Lung (tissue), 12 donors: ENCODE results near the gene APBB3. TPM values are rescaled to one million over a fixed set of nuclear protein-coding genes. Genes with fewer than 3 reads are reported as not detected.
"Not testable (repeated sequence)": the region's sequence is repeated elsewhere in the genome, so short reads cannot be mapped to it uniquely, and the experiment has no call there.

Experiments
- ATAC-seq: fragments of 200-7000 bp; cut with Tn5 transposase; one replicate; pipeline ENCODE4 v1.9.1; 2020; ENCODE audit warnings: moderate number of reproducible peaks; ENCODE audit not compliant: insufficient read depth, low FRiP score
- DNase-seq, 3 donors: peaks; one replicate each; pipeline ENCODE4 v3.0.0-alpha.2; 2013 to 2017
- H3K27ac ChIP-seq, 2 donors: one replicate each; pipeline ENCODE4 v1.5.1; 2013; ENCODE audit warnings: mild to moderate bottlenecking in 2 of 2, moderate library complexity in 2 of 2, control low read depth in 1 of 2, inconsistent platforms in 1 of 2, low read depth in 1 of 2, low read length in 1 of 2
- H3K27me3 ChIP-seq, 3 donors: one replicate each; pipeline ENCODE4 v1.5.1; 2013; ENCODE audit warnings: low read length in 2 of 3; ENCODE audit not compliant: control insufficient read depth in 3 of 3, insufficient read depth in 3 of 3
- H3K36me3 ChIP-seq, 4 donors: one replicate each; pipeline ENCODE4 v1.5.1; 2013; ENCODE audit warnings: low read length in 4 of 4, mild to moderate bottlenecking in 1 of 4, moderate library complexity in 1 of 4; ENCODE audit not compliant: control insufficient read depth in 4 of 4, insufficient read depth in 4 of 4
- H3K4me1 ChIP-seq, 5 donors: one replicate each; pipeline ENCODE4 v1.5.1; 2013; ENCODE audit warnings: low read length in 5 of 5, mild to moderate bottlenecking in 2 of 5, moderate library complexity in 1 of 5; ENCODE audit not compliant: control insufficient read depth in 5 of 5, insufficient read depth in 5 of 5
- H3K4me3 ChIP-seq: one replicate; pipeline ENCODE4 v1.5.1; 2013; ENCODE audit warnings: mild to moderate bottlenecking, control low read depth, moderate library complexity
- H3K9ac ChIP-seq, 2 donors: one replicate each; pipeline ENCODE4 v1.5.1; 2013; ENCODE audit warnings: low read length in 2 of 2, control low read depth in 1 of 2; ENCODE audit not compliant: insufficient read depth in 1 of 2
- H3K9me3 ChIP-seq, 4 donors: one replicate each; pipeline ENCODE4 v1.5.1; 2013; ENCODE audit warnings: low read length in 3 of 4, mild to moderate bottlenecking in 1 of 4, moderate library complexity in 1 of 4; ENCODE audit not compliant: control insufficient read depth in 4 of 4, insufficient read depth in 3 of 4
- WGBS, 2 donors: extraction: QIAGEN DNeasy Blood & Tissue Kit; methylation state at CpG; one replicate each; pipeline ENCODE4 v1.1.7; 2013; 5-methylcytosine and 5-hydroxymethylcytosine counted together
- polyA plus RNA-seq, 2 donors: library from polyadenylated mRNA; stranded (reverse); fragments of 200-250 nt; gene quantifications; one replicate each; pipeline ENCODE4 v1.2.1, GENCODE V29; 2013
- total RNA-seq, 2 donors: library from RNA; depleted of rRNA in 1 of 2; stranded (reverse); fragments of >200 nt in 1 of 2; gene quantifications; one replicate each; pipeline ENCODE4 v1.2.1, GENCODE V29; 2014 to 2021
- TF ChIP-seq, protein P1 (sequence below): IDR thresholded peaks from 2 replicates; pipeline ENCODE4 v1.5.1; 2012; ENCODE audit warnings: mild to moderate bottlenecking; ENCODE audit errors: control extremely low read depth, extremely low read depth
- donor health status: control.
- donor health status: control.
- donor health status: Bipolar disorder and iron deficiency.
- donor health status: healthy.
- donor health status: DM: yes; HTN: yes; CAD: no.

The APBB3 gene
- total and polyA plus RNA-seq, 4 donors, result 24.7 to 36.1 (median 28.6) TPM

DNA sequence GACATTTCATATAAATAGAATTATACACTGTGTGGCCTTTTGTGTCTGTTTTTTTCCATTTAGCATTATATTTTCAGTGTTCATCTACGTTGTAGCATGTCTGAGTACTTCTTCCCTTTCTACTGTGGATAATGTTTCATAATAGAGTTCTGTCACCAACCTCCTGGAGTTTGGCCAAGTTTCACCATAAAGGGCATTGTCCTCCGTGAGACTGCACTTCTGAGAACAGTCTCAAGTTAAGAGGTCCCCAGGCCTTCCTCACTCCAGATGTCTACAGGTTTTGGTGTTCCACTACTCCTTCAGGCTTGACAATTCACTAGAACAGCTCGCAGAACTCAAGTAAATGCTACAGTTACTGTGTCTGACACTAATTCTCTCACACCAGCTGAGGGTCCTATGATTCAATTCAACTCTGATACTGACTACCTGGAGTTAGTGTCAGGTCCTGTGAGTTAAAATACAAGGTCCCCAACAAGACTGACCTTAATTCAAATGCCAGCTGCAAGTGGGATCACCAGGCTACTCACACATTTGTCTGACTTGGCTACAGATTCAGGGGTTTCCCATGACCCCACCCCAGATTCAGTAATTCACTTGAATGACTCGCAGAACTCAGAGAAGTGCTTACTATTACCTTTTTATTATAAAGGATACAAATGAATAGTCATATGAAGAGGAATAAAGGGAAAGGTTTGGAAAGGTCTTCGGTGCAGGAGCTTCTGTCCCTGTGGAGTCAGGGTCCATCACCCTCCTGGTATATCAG lies 31.3 kb upstream of the APBB3 start:
- Histone ChIP-seq H3K9ac (no peak overlapping the region), H3K27me3 (no peaks in the 10 kb centered on the region), H3K36me3 (no peaks in the 10 kb centered on the region), H3K9me3 (no peaks in the 10 kb centered on the region), H3K4me3 (no peak overlapping the region), H3K27ac (peak overlapping the region in 1 of 2 donors; percentile 70), H3K4me1 (peaks cover 0 to 13% (median 0%) of the 10 kb centered on the region in 5 donors)
- peak; percentile 51 for ATAC-seq
- DNase-seq, result peak in 2 of 3 donors; percentile 16 to 49
- TF ChIP-seq, protein P1, sequence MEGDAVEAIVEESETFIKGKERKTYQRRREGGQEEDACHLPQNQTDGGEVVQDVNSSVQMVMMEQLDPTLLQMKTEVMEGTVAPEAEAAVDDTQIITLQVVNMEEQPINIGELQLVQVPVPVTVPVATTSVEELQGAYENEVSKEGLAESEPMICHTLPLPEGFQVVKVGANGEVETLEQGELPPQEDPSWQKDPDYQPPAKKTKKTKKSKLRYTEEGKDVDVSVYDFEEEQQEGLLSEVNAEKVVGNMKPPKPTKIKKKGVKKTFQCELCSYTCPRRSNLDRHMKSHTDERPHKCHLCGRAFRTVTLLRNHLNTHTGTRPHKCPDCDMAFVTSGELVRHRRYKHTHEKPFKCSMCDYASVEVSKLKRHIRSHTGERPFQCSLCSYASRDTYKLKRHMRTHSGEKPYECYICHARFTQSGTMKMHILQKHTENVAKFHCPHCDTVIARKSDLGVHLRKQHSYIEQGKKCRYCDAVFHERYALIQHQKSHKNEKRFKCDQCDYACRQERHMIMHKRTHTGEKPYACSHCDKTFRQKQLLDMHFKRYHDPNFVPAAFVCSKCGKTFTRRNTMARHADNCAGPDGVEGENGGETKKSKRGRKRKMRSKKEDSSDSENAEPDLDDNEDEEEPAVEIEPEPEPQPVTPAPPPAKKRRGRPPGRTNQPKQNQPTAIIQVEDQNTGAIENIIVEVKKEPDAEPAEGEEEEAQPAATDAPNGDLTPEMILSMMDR, result no peak
- WGBS, 2 donors, result 47 to 57% methylated on average over 5 of the region's 5 CpGs

DNA sequence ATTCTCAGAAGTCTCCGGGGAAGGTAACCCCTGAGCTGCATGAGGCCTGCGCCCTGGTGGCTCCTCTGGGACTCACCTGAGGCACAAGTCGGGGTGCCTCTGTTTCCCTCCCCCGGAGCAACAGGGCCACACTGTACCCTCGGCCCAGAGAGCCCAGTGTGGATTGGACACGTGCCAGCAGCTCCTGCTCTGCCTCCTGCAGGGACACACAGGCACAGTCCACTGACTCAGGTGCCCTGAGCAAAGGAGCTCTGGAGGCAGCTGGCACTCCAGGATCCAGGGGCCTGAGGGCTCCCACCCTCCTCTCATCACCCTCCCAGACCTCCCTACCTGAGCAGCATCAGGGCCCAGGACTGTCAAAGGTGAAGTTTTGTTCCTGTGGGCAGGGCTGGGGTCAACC lies 29.8 kb upstream of the APBB3 start:
- no peak overlapping the region for H3K27ac ChIP-seq
- no peak for ATAC-seq
- 81 to 84% methylated on average over 6 of the region's 6 CpGs for WGBS, 2 donors

DNA sequence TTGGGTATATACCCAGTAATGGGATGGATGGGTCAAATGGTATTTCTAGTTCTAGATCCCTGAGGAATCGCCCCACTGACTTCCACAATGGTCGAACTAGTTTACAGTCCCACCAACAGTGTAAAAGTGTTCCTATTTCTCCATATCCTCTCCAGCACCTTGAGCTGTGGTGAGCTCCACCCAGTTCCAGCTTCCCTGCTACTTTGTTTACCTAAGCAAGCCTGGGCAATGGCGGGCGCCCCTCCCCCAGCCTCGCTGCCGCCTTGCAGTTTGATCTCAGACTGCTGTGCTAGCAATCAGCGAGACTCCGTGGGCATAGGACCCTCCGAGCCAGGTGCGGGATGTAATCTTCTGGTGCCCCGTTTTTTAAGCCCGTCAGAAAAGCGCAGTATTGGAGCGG lies 28.7 kb upstream of the APBB3 start:
- not testable (repeated sequence) for H3K4me3 ChIP-seq

More for the DNA sequence above, 29.8 kb upstream of the APBB3 start:
- Histone ChIP-seq H3K27me3 (no peaks in the 10 kb centered on the region), H3K4me3 (no peak overlapping the region), H3K4me1 (peaks cover 0 to 13% (median 7%) of the 10 kb centered on the region in 5 donors), H3K9me3 (no peaks in the 10 kb centered on the region), H3K9ac (no peak overlapping the region), H3K36me3 (no peaks in the 10 kb centered on the region)
- DNase-seq, result no peak
- TF ChIP-seq, protein P1, result no peak

DNA sequence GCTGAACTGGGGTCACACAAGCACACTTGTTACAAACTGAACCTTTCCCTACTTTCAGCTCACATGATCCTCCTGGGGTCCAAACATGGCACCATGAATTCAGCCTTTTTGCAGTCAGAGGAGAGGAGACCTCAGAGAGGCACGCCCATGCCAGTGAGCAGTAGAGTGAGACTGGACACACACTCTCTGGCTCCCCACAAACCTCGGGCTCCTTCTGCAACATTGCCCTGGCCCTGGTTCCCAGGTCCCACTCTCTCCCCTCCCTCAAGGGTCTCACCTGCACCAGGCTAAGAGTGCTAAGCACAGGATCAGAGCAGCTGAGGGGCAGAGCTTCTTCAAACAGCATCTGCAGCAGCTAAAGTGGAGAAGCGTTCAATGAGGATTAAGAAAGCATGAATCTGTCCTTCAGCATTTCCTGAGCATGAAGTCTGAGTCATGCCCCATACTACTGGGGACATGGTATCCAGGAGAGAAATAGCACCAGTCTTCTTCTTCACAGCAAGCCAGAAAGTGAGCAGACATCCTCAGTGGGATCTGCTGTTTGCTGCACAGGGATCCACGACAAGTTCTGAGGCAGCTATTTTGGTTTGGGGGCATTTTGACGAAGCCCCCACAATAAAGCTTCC lies 27.5 kb upstream of the APBB3 start:
- Histone ChIP-seq H3K36me3 (no peaks in the 10 kb centered on the region), H3K4me3 (no peak overlapping the region), H3K27me3 (no peaks in the 10 kb centered on the region), H3K27ac (peak overlapping the region in 1 of 2 donors; percentile 66), H3K9me3 (no peaks in the 10 kb centered on the region), H3K9ac (no peak overlapping the region), H3K4me1 (peaks cover 0 to 19% (median 12%) of the 10 kb centered on the region in 5 donors)
- no peak for ATAC-seq
- WGBS, 2 donors, result 76 to 81% methylated on average over 5 of the region's 5 CpGs
- TF ChIP-seq, protein P1, result no peak
- no peak for DNase-seq

More for the DNA sequence above, 28.7 kb upstream of the APBB3 start:
- H3K4me1 ChIP-seq, result peaks cover 0 to 19% (median 12%) of the 10 kb centered on the region in 5 donors
- H3K27me3 ChIP-seq, H3K27ac ChIP-seq, H3K9ac ChIP-seq, DNase-seq, H3K36me3 ChIP-seq, H3K9me3 ChIP-seq, ATAC-seq: not testable (repeated sequence)
- WGBS, 2 donors, result 48 to 63% methylated on average over 11 to 12 of the region's 14 CpGs
